Uterus (tissue), 4 donors: Measurements from ENCODE around the gene TCF19. TPM values are rescaled to one million over a fixed set of nuclear protein-coding genes. Genes with fewer than 3 reads are reported as not detected.
"Not testable (repeated sequence)": the region's sequence is repeated elsewhere in the genome, so short reads cannot be mapped to it uniquely, and the experiment has no call there.

Experiments
- DNase-seq, 2 donors: peaks; one replicate each; pipeline ENCODE4 v3.0.0-alpha.2; 2019 to 2020
- H3K27ac ChIP-seq, 2 donors: fragments of 200-600 bp; sonication (generic); 1 replicate in 1 of 2; 2 replicates in 1 of 2; pipeline ENCODE4 v1.5.1; 2016 to 2018
- H3K27me3 ChIP-seq, 2 donors: fragments of 200-600 bp; sonication (generic); one replicate each; pipeline ENCODE4 v1.5.1; 2018 to 2019; ENCODE audit warnings: control low read depth in 1 of 2
- H3K36me3 ChIP-seq, 2 donors: fragments of 200-600 bp; sonication (generic); one replicate each; pipeline ENCODE4 v1.5.1; 2019; ENCODE audit warnings: control low read depth in 1 of 2
- H3K4me1 ChIP-seq, 2 donors: fragments of 200-600 bp; sonication (generic); one replicate each; pipeline ENCODE4 v1.5.1; 2018 to 2019; ENCODE audit warnings: control low read depth in 1 of 2
- H3K4me3 ChIP-seq, 2 donors: fragments of 200-600 bp; sonication (generic); 1 replicate in 1 of 2; 2 replicates in 1 of 2; pipeline ENCODE4 v1.5.1; 2018 to 2019; ENCODE audit warnings: mild to moderate bottlenecking in 1 of 2
- H3K9me3 ChIP-seq, 2 donors: fragments of 200-600 bp; sonication (generic); one replicate each; pipeline ENCODE4 v1.5.1; 2019; ENCODE audit warnings: control low read depth in 1 of 2
- POLR2A ChIP-seq, 2 donors: fragments of 450-650 bp; IDR thresholded peaks; one replicate each; pipeline ENCODE4 v1.6.1; 2016; ENCODE audit warnings: antibody characterized with exemption in 2 of 2, mild to moderate bottlenecking in 1 of 2, moderate library complexity in 1 of 2
- intact Hi-C: fragments of 100-400 bp; cut with DNase I; formaldehyde crosslinking; loops from one replicate; pipeline ENCODE4 v1.15.1; 2023; ENCODE audit warnings: low total_unique reads
- total RNA-seq, 4 donors: library from RNA; depleted of rRNA in 3 of 4; stranded (reverse); fragments of >200 nt in 3 of 4; gene quantifications; one replicate each; pipeline versions ENCODE4 v1.1.0 to v1.2.4, GENCODE V29; 2014 to 2023
- TF ChIP-seq, protein P1 (sequence below), 4 experiments: fragments of 200-600 bp in 2 of 4; fragments of 450-650 bp in 2 of 4; sonication (generic) in 2 of 4; IDR thresholded peaks; one replicate each; pipeline ENCODE4 v1.5.1; 2016 to 2019; ENCODE audit warnings: antibody characterized with exemption in 4 of 4, mild to moderate bottlenecking in 2 of 4, moderate library complexity in 1 of 4
- donor health status: DM: yes; HTN: yes; CAD: no.

Gene TCF19
- total RNA-seq, 4 donors from 2014 or later: 3.6 to 22.3 (median 12.6) TPM

DNA sequence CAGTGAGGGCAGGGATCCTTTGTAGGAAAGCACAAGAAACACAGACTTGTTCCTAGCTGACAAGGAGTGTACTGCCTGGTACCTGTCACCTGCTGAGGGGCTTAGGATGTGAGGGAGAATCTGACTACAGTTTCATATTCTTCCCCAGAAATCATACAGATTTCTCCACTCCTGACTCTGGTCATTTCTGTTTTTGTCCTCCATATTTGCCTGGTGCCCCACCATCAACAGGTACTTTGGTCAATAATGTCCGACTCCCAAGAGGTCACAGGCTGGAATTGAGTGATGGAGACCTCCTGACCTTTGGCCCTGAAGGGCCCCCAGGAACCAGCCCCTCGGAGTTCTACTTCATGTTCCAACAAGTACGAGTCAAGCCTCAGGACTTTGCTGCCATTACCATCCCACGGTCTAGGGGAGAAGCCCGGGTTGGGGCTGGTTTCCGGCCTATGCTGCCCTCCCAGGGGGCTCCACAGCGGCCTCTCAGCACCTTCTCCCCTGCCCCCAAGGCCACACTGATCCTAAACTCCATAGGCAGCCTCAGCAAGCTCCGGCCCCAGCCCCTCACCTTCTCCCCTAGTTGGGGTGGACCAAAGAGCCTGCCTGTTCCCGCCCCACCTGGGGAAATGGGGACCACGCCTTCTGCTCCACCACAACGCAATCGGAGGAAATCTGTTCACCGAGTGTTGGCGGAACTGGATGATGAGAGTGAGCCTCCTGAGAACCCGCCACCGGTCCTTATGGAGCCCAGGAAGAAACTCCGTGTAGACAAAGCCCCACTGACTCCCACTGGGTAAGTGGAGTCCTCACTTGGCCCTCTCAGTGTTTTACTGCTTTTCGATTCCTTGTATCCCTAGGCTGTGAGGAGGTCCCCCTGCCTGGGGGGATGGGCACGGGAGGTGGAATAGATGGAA lies 3.1 kb downstream of the TCF19 start:
- DNase-seq: no peak
- Histone ChIP-seq H3K4me1 (no peaks in the 10 kb centered on the region), H3K4me3 (no peak overlapping the region), H3K36me3 (no peaks in the 10 kb centered on the region), H3K27me3 (no peaks in the 10 kb centered on the region), H3K9me3 (no peaks in the 10 kb centered on the region), H3K27ac (no peak overlapping the region)
- intact Hi-C loops: no loop called here
- TF ChIP-seq, protein P1, sequence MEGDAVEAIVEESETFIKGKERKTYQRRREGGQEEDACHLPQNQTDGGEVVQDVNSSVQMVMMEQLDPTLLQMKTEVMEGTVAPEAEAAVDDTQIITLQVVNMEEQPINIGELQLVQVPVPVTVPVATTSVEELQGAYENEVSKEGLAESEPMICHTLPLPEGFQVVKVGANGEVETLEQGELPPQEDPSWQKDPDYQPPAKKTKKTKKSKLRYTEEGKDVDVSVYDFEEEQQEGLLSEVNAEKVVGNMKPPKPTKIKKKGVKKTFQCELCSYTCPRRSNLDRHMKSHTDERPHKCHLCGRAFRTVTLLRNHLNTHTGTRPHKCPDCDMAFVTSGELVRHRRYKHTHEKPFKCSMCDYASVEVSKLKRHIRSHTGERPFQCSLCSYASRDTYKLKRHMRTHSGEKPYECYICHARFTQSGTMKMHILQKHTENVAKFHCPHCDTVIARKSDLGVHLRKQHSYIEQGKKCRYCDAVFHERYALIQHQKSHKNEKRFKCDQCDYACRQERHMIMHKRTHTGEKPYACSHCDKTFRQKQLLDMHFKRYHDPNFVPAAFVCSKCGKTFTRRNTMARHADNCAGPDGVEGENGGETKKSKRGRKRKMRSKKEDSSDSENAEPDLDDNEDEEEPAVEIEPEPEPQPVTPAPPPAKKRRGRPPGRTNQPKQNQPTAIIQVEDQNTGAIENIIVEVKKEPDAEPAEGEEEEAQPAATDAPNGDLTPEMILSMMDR (IDR thresholded peaks at IDR 0.05): no peak
- no peak for TF ChIP-seq POLR2A (IDR thresholded peaks at IDR 0.05)

DNA sequence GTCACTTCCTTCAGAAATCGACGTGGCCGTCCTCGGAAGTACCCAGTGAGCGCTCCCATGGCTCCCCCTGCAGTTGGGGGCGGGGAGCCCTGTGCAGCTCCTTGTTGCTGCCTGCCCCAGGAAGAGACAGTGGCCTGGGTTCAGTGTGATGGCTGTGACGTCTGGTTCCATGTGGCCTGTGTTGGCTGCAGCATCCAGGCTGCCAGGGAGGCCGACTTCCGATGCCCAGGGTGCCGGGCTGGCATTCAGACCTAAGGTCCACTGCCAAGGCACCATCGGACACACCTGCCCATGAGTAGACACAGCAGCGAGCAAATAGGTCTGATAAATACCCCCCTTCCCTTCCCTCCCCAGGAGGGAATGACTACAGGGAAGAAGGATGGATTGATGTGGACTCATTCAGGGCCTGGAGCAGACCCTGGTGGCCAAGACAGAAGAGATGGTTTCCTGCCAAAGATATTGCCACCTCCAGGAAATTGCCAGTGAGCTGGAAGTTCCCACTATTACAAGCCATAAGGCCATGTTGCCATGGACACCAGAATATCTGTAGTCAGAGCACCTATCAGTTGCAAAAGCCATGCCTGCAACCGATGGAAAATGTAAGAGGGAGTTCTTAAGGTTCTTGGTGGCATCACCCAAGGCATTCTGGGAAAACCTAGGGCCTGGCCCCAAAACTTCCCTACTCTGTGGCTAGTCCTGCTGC lies 4.2 kb downstream of the TCF19 start:
- intact Hi-C loops: no loop called here
- Histone ChIP-seq H3K27me3 (no peaks in the 10 kb centered on the region), H3K4me3 (no peak overlapping the region), H3K9me3 (no peaks in the 10 kb centered on the region), H3K36me3 (no peaks in the 10 kb centered on the region), H3K4me1 (no peaks in the 10 kb centered on the region), H3K27ac (no peak overlapping the region)
- DNase-seq: no peak
- no peak for TF ChIP-seq POLR2A (IDR thresholded peaks at IDR 0.05)
- TF ChIP-seq, protein P1 (IDR thresholded peaks at IDR 0.05): no peak

DNA sequence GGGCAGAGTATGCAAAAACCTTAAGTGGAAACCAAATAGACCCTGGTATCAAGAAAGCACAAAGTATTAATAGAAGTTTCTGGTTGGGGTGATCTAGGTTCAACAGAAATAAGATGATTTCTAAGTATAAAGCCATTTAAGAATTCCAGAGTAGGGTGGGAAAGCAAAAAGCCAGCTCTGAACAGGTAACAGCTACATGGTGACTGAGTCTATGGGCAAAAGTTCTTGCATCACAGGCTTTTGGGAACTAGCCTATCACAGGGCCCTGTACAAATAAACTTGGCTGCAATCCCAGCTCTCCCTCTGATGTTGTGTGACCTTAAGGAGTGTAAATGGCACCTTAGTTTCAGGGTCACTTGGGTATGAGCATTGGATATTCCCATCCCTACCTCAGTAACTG lies 5.5 kb downstream of the TCF19 start:
- DNase-seq: no peak
- TF ChIP-seq, protein P1 (IDR thresholded peaks at IDR 0.05): no peak
- no peak for TF ChIP-seq POLR2A (IDR thresholded peaks at IDR 0.05)

DNA sequence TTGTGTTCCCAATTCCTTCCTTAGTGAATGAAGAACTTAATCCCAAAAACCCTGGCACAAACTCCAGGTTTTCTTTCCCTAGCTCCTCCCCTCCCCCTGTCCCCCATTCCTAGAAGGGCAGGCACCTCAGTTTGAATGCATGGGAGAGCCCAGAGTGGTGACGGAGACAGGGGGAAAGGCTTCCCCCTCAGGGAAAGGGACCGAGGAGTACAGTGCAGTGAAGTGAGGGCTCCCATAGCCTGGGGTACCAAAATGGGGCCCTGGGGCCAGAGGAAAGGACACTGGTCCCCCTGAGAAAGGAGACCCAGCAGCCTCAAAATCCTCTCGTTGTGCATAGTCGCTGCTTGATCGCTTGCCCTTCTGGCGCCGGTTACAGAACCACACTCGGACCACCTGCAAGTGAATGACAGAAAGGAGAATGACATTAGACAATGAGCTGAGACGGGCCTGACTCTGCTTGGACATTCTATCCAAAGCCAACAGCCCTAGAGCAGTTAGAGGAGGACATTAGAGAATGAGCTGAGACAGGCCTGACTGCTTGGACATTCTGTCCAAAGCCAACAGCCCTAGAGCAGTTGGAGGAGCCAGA lies 6.2 kb downstream of the TCF19 start:
- DNase-seq, H3K27me3 ChIP-seq, intact Hi-C loops, H3K36me3 ChIP-seq, H3K27ac ChIP-seq, H3K4me1 ChIP-seq, H3K4me3 ChIP-seq, H3K9me3 ChIP-seq: not testable (repeated sequence)

More for the DNA sequence above, 5.5 kb downstream of the TCF19 start:
- Histone ChIP-seq H3K36me3 (no peaks in the 10 kb centered on the region), H3K4me3 (no peak overlapping the region), H3K27ac (no peak overlapping the region), H3K27me3 (no peaks in the 10 kb centered on the region), H3K9me3 (no peaks in the 10 kb centered on the region), H3K4me1 (no peaks in the 10 kb centered on the region)
- intact Hi-C loops: no loop called here

DNA sequence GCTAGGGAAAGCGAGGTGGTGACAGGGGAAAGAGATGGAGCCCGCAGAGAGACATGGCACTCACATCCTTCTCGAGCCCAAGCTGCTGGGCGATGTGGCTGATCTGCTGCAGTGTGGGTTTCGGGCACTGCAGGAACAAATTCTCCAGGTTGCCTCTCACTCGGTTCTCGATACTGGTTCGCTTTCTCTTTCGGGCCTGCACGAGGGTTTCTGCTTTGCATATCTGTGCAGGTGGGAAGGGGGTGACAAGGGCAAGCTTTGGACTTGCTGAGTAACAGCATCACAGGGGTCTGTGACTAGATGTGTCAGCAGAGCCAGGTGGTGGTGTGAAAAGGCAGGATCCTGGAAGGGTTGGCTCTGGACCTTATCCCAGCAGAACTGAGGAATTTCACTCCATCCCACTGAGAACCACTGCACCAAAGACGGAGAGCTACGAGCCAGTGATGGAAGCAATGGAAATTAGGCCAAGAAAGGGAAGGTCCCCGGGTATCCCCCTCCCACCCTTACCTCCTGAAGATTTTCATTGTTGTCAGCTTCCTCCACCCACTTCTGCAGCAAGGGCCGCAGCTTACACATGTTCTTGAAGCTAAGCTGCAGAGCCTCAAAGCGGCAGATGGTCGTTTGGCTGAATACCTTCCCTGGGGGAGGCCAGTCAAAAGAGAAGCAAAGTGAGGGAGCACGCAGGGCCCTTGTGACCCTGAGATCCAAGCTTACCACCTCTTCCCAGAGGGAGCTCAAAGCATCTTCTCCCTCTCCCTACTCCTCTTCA lies 6.9 kb downstream of the TCF19 start:
- H3K4me1 ChIP-seq, H3K36me3 ChIP-seq, H3K9me3 ChIP-seq, H3K27me3 ChIP-seq, H3K4me3 ChIP-seq, H3K27ac ChIP-seq, DNase-seq, intact Hi-C loops: not testable (repeated sequence)
